DMS79 treated with DMSO at 0.1 percent for 48 hours (cell line): ENCODE measurements around the gene CNTN2.

Source experiments
- DNase-seq: peaks from one replicate; lab custom pipeline; 2025; lab: John Stamatoyannopoulos, UW

The CNTN2 gene

DNA sequence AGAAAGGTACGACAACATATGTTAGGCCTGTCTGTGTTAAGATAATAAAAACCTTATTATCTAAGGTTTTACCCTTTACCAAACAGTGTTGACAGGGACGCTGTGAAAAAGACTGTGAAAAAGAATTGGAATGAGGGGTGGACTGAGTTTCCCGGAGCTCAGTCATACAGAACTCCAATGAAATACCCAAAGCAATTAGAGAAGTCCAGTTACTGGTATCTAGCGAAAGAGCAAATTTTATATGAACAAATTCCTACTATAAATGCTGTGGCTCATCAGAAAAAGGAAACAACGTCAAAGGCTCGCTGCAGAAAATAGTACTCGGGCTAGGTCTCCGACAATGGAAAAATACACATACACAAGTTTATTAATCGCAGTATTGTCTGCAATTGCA lies 79.5 kb downstream of the CNTN2 start:
- DNase-seq: no peak

DNA sequence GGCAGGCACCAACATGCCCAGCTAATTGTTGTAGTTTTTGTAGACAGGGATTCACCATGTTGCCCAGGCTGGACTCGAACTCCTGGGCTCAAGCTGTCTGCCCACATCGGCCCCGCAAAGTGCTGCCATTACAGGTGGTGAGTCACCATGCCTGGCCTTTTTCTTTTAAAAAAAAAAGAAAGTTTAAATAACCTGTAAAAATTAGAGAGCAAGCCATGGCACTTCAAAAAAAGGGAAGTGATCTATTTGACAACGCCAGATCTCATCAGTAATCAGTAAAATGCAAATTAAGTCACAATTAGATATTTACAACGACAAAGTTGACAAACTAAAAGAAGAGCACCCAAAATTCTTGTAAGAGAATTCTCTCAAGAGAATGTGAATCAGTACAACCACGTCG lies 81.7 kb downstream of the CNTN2 start:
- no peak for DNase-seq

DNA sequence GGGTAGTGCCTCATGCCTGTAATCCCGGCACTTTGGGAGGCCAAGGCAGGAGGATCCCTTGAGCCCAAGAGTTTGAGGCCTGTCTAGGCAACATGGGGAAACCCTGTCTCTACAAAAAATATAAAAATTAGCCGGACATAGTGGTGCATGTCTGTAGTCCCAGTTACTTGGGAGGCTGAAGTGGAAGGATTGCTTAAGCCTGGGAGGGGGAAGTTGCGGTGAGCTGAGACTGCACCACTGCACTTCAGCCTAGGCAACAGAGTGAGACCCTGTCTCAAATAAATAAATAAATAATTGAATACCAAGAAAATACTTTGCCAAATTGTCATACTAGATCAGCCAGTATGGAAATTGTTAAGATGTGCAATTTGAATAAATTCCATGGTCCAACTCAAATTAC lies 84.6 kb downstream of the CNTN2 start:
- DNase-seq: no peak
